Ascending aorta (tissue), 1 donor: Measurements from ENCODE around the gene MRPL32. TPM values are rescaled to one million over a fixed set of nuclear protein-coding genes. Genes with fewer than 3 reads are reported as not detected.

Source experiments
- total RNA-seq: library from RNA; depleted of rRNA; stranded (reverse); fragments of >200 nt; gene quantifications from one replicate; pipeline ENCODE4 v1.1.0, GENCODE V29; 2016

MRPL32 gene
- total RNA-seq, 1 donor from 2014 or later, result 24.3 TPM

Other genes starting within 250 kb of the MRPL32 start
- gene C7orf25, start 20.3 kb upstream of the MRPL32 start, total RNA-seq, result 0.75 TPM
- gene PSMA2, start 202 bp upstream of the MRPL32 start, total RNA-seq, result 61.4 TPM
- not detected for gene HECW1, start 180.3 kb downstream of the MRPL32 start, total RNA-seq